G401 (cell line): ENCODE data around the gene GBE1. TPM values are rescaled to one million over a fixed set of nuclear protein-coding genes. Genes with fewer than 3 reads are reported as not detected.
"Not testable (repeated sequence)": the region's sequence is repeated elsewhere in the genome, so short reads cannot be mapped to it uniquely, and the experiment has no call there.

Experiments used
- DNase-seq: peaks from one replicate; pipeline ENCODE4 v3.0.0-alpha.2; 2015; ENCODE audit warnings: low spot score
- in situ Hi-C: cut with HindIII; loops from 2 replicates; pipeline ENCODE4 v1.10.0; 2016; ENCODE audit warnings: low sequenced_read_pairs, mixed read lengths
- total RNA-seq: library from RNA; depleted of rRNA; stranded (reverse); fragments of >200 nt; shearing (Covaris generic); gene quantifications from 2 replicates; pipeline ENCODE4 v1.2.3, GENCODE V29; 2014

GBE1 gene
- total RNA-seq, 1 experiment from 2014 or later, result 12.6 TPM

- DNase-seq, result no peak
- in situ Hi-C loops, result no loop called here
Measured at GRCh38 chr3:81496407-81497104, 264.9 kb downstream of the GBE1 start.

DNA sequence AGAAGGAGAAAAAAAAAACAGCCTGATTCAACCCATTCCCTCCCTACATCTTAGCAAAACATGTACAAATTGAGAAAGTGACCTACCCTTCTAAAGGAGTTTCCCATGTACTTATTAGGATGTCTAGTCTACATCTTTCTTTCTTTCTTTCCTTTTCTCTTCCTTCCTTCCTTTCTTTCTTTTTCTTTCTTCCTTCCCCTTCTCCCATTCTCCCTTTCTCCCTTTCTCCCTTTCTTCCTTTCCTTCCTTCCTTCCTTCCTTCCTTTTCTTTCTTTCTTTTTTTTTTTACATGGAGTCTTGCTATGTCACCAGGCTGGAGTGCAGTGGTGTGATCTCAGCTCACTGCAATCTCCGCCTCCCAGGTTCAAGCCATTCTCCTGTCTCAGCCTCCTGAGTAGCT is 269.0 kb downstream of the GBE1 start:
- DNase-seq, in situ Hi-C loops: not testable (repeated sequence)

GRCh38 chr3:81492040-81492439 is 269.4 kb downstream of the GBE1 start:
- DNase-seq, result no peak
- in situ Hi-C loops, result no loop called here

GRCh38 chr3:81490541-81491288 is 270.7 kb downstream of the GBE1 start:
- in situ Hi-C loops, result no loop called here
- peak; percentile 61 for DNase-seq

DNA sequence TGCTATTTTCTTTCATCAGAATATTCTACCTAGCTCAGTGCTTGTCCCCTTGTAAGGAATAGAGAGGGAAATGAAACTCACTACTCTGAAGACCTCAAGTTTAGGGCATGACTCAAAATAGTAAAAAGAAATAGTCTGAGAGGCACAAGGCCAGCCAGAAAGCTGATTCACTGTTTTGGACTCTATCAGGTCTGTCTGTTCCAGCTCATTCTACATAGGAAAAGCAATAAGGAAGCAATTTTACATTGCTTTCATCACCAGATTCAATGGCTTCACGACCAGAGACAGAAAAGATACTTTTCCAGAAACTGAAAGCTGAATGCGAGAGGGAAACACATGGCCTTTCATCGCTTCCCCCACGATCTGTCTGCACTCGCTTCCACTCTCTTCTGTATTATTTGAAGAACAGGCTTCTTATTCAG is 276.0 kb downstream of the GBE1 start:
- in situ Hi-C loops, result no loop called here
- no peak for DNase-seq

DNA sequence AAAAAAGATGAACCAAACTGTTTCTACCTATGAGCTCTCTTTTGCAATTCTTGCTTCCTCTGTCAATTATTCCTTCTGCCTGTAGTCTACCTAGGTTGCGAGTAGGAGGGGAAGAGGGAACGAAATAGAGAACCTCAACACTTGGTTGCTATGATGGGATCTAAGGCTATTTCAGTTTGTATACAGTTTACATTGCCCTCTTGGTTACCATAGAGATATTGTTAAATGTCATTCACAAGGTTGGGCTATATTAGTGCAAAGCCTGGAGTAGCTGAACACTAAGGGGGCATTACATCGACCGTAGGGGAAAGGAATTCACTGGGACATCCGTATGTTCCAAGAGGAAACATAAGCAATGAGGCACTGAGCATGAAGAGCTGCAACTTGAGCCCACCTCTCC is 276.9 kb downstream of the GBE1 start:
- in situ Hi-C loops, result no loop called here

GRCh38 chr3:81483046-81483445 is 278.4 kb downstream of the GBE1 start:
- in situ Hi-C loops, result no loop called here
- DNase-seq, result no peak

More for the DNA sequence above, 276.9 kb downstream of the GBE1 start:
- no peak for DNase-seq

GRCh38 chr3:81477740-81478139 is 283.7 kb downstream of the GBE1 start:
- in situ Hi-C loops, result no loop called here
- no peak for DNase-seq

DNA sequence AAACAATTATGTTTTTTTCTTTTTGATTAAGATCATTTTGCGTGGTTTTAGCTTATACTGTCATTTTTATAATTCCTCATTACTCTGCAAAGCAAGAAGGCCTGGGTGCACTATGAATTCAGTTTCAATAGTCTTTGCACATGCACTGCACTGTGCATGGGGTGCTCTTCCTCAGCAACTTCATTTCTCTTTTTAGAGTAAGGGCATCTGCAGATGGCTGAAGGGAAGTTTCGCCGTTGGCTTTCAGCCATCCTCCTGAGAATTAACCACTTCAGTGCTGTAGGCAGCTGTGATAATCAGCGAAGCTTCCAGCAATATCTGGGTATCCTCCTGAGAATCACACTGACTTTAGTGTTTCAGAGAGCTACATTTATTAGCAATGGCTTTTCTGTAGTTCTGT is 284.8 kb downstream of the GBE1 start:
- no peak for DNase-seq
- in situ Hi-C loops, result no loop called here

DNA sequence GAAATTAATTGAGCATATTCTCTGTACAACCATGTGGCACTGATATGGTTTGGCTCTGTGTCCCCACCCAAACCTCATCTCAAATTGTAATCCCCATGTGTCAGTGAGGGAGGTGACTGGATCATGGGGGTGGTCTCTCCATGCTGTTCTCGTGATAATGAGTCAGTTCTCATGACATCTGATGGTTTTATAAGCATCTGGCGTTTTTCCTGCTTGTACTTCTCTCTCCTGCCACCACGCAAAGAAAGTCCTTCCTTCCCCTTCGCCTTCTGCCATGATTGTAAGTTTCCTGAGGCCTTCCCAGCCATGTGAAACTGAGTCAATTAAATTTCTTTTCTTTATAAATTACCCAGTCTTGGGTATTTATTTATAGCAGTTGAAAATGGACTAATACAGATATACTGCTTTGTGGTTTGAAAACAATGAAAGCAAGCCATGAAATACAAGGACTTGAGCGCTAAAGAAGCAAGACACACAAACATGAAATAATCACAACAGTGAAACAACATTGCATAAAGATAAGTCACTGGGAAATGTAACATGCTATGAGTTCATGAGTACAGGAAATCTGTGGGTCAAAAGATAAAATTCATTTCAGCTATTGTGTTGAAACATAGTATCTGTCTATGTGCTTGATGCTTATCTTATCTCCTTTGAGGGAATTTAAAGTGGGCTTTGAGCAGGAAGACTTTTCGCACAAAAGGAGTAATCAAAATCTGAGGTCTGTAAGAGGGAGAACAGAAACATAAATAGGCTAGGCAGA is 288.7 kb downstream of the GBE1 start:
- in situ Hi-C loops, result no loop called here
- DNase-seq, result no peak

GRCh38 chr3:81470524-81471278 is 290.7 kb downstream of the GBE1 start:
- in situ Hi-C loops, result no loop called here
- no peak for DNase-seq

- no peak for DNase-seq
- in situ Hi-C loops, result no loop called here
Measured at GRCh38 chr3:81468391-81468790, 293.1 kb downstream of the GBE1 start.

GRCh38 chr3:81466201-81466560 is 295.3 kb downstream of the GBE1 start:
- in situ Hi-C loops, result no loop called here

GRCh38 chr3:81465510-81466200 is 295.8 kb downstream of the GBE1 start:
- no peak for DNase-seq
- in situ Hi-C loops, result no loop called here

More at GRCh38 chr3:81466201-81466560, 295.3 kb downstream of the GBE1 start:
- DNase-seq, result no peak

DNA sequence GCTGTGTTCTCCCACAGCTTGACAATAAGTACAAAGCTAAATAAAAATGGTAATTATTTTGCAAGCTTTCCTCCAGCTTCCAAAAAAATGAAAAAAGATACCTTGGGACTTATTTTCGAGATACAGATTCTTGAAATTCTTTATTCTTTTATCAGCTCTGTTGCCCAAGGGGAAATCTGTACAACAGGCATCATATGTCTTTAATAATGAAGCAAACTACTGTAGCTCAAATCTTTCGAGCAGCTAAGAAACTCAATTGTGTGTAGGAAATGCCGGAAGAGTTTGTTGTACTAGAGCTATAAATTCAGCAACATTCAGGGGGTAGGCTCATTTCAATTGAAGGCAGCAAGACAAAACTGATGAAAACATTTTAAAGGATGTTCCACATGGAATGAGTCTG is 297.7 kb downstream of the GBE1 start:
- DNase-seq, result no peak
- in situ Hi-C loops, result no loop called here

DNA sequence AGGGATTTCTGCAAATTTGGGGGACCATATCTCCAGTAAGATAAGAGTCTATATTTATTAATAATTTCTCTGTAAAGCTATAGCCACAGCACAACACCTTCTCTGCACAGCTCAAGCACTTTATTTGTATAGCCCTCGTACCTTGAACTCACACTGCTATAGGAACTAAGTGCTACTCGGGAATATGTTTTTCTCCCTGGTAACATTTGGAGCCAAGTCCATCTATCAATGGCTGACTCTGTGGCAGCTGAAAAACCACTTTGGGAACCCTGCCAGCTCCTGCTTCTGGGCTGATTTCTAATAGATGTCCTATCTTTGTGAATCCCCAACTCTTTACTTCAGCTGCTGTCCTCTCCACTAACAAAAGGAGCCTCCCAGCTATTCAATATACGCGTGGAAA is 298.5 kb downstream of the GBE1 start:
- no peak for DNase-seq
- in situ Hi-C loops, result no loop called here

DNA sequence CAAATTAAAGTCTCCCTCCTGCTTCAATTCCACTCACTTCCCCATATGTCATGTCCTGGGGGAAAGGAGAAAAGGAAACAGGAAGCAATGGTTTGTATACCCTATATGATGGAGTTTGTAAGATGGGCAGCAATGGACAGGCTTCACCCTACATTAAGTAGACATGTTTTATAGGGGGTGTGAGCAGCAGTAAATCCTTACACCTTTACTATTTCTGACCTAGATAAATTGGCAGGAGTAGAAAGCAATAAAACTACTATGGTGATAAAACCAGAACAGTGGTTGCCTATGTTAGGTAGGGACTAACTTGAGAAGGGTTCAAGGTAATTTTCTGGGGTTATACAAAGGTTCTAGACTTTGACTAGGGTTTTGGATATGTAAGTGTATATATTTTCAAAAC is 301.7 kb downstream of the GBE1 start:
- no peak for DNase-seq
- in situ Hi-C loops, result no loop called here

- in situ Hi-C loops, result no loop called here
- no peak for DNase-seq
Measured at GRCh38 chr3:81452418-81452817, 309.0 kb downstream of the GBE1 start.

GRCh38 chr3:81451611-81452010 is 309.8 kb downstream of the GBE1 start:
- in situ Hi-C loops, result no loop called here
- DNase-seq, result no peak
